Erythroblast (primary cell): Measurements from ENCODE around the gene GPRIN1.

ENCODE experiments used
- GATA1 ChIP-seq: IDR thresholded peaks from 2 replicates; pipeline ENCODE4 v1.6.1; 2011; ENCODE audit warnings: low read depth, mild to moderate bottlenecking, control low read depth, low read length, moderate library complexity
- POLR2A ChIP-seq: IDR thresholded peaks from 2 replicates; pipeline ENCODE4 v1.6.1; 2011; ENCODE audit warnings: mild to moderate bottlenecking, low read length

DNA sequence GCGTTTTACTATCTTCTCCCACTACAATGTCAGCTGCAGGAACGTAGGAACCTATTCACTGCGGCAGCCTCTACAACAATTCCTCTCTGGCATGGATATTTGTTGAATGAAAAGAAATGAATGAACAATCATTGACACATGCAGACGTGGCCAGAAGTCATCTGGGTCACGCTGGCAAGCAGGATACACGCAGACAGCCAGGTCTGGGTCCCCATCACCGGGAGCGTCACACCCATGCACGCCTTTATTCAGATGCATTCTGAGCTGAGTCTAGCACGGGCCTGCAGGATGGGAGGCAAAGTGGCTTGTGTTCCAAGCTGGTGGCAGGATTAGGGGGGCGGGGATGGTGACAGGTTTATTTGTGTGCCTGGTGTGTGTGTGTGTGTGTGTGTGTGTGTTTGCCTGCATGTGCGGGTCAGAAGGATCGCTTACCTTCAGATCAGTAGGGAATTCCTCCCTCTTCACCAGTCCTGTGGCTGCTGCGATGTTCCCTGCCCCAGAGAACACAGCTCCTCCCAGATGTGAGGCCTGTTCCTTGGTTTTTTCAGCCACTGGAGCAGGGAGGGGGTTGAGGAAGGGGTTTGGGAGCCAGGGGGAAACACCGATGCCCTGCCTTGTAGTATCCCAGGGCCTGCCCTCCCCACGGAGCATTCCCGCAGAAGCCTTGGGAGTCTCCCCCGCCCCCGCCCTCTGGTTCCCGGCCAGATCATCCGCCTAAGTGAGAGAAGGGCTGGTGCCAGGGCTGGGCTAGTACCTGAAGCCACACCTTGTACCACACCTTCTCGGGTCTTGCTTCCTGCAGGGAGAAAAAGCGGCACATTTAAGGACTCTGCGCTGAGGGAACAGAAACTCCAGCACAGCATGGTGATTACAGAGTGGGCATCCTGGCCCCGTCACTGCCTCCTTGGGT is 16.3 kb upstream of the GPRIN1 start:
- no peak for TF ChIP-seq POLR2A
- no peak for TF ChIP-seq GATA1
